ENCODE data around the gene MAS1L. TPM values are rescaled to one million over a fixed set of nuclear protein-coding genes. Genes with fewer than 3 reads are reported as not detected.

The MAS1L gene
- total RNA-seq, 2 experiments from 2014 or later, result not detected

- ChIA-PET CTCF (no interaction called here), POLR2A (no interaction called here)
- Mint-ChIP-seq H3K9me3 (no peaks in the 10 kb centered on the region), H3K4me3 (no peak overlapping the region), H3K36me3 (ENCODE audit: low read depth) (no peaks in the 10 kb centered on the region), H3K27ac (no peak overlapping the region), H3K27me3 (peaks cover 36% of the 10 kb centered on the region), H3K4me1 (ENCODE audit: low read depth) (no peaks in the 10 kb centered on the region)
- H3K36me3 ChIP-seq (ENCODE audit: insufficient read depth, low read length), result no peaks in the 10 kb centered on the region
- ATAC-seq (ENCODE audit: poor library complexity) (no peak), DNase-seq (no peak)
- H3K9me3 ChIP-seq (ENCODE audit: control insufficient read depth in 1 of 2, insufficient read depth in 1 of 2, low read length in 2 of 2), result no peaks in the 10 kb centered on the region
- no peaks in the 10 kb centered on the region for H3K4me1 ChIP-seq (ENCODE audit: insufficient read depth, low read length)
- H3K27me3 ChIP-seq (ENCODE audit: control insufficient read depth in 1 of 2, insufficient read depth in 2 of 2, low read length in 2 of 2), result peaks cover 4 to 16% of the 10 kb centered on the region in 2 experiments
- TF ChIP-seq, protein P1, sequence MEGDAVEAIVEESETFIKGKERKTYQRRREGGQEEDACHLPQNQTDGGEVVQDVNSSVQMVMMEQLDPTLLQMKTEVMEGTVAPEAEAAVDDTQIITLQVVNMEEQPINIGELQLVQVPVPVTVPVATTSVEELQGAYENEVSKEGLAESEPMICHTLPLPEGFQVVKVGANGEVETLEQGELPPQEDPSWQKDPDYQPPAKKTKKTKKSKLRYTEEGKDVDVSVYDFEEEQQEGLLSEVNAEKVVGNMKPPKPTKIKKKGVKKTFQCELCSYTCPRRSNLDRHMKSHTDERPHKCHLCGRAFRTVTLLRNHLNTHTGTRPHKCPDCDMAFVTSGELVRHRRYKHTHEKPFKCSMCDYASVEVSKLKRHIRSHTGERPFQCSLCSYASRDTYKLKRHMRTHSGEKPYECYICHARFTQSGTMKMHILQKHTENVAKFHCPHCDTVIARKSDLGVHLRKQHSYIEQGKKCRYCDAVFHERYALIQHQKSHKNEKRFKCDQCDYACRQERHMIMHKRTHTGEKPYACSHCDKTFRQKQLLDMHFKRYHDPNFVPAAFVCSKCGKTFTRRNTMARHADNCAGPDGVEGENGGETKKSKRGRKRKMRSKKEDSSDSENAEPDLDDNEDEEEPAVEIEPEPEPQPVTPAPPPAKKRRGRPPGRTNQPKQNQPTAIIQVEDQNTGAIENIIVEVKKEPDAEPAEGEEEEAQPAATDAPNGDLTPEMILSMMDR (IDR thresholded peaks at IDR 0.05), result no peak
- intact Hi-C loops (cut with DNase I, micrococcal nuclease), result no loop called here
- no peak overlapping the region for H3K27ac ChIP-seq (ENCODE audit: low read depth in 1 of 2, low read length in 2 of 2)
- H3K4me3 ChIP-seq (ENCODE audit: low read length), result no peak overlapping the region
Measured at GRCh38 chr6:29525311-29525639, 37.5 kb upstream of the MAS1L start.

DNA sequence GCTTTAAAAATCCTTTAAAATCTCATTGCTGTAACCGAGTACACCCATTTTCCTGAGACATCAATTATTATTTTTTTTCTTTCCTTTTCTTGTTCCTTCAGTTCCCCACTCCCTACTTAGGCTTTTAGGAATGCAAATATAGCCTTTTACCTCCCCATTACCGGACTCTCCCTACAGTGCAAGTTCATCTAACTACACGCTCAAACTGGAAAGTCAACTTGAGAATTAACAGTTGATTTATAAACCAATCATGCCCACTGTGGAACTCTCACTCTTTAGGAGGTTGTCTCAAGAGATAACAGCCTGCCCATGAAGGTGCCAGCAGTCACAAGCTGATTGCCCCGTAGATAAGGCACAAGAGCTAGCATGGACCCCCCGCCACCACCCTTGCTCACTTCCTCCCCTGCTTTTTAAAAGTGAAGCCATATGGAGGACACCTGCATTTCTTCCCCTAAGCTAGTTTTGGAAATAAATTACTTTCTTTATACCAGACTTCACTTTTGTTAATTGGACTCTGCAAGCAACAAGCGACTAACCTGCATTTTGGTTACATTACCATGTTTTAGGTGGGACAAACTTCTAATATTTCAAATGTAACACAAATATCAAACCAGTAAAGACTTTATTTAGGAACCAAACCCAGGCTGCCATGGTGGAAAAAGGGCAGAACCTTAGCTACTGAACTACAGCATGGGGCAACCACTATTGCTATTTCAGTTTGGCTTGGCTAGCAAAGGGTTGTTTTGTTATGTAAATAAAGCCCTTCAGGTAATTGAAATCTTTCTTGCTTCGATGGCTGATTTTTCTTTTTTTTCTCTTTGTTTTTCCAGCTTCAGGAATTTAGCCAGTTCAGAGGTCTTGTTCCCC, 36.9 kb upstream of the MAS1L start:
- Mint-ChIP-seq H3K36me3 (ENCODE audit: low read depth) (no peaks in the 10 kb centered on the region), H3K4me1 (ENCODE audit: low read depth) (no peaks in the 10 kb centered on the region), H3K4me3 (no peak overlapping the region), H3K27me3 (peaks cover 36% of the 10 kb centered on the region), H3K27ac (no peak overlapping the region), H3K9me3 (no peaks in the 10 kb centered on the region)
- ChIA-PET POLR2A (no interaction called here), CTCF (no interaction called here)
- H3K4me3 ChIP-seq (ENCODE audit: low read length), result no peak overlapping the region
- no peak for DNase-seq
- intact Hi-C loops (cut with DNase I, micrococcal nuclease), result no loop called here
- no peak overlapping the region for H3K27ac ChIP-seq (ENCODE audit: low read depth in 1 of 2, low read length in 2 of 2)
- H3K36me3 ChIP-seq (ENCODE audit: insufficient read depth, low read length), result no peaks in the 10 kb centered on the region
- no peak for ATAC-seq (ENCODE audit: poor library complexity)
- H3K4me1 ChIP-seq (ENCODE audit: insufficient read depth, low read length), result no peaks in the 10 kb centered on the region
- peaks cover 4 to 16% of the 10 kb centered on the region in 2 experiments for H3K27me3 ChIP-seq (ENCODE audit: control insufficient read depth in 1 of 2, insufficient read depth in 2 of 2, low read length in 2 of 2)
- H3K9me3 ChIP-seq (ENCODE audit: control insufficient read depth in 1 of 2, insufficient read depth in 1 of 2, low read length in 2 of 2), result no peaks in the 10 kb centered on the region
- TF ChIP-seq, protein P1 (IDR thresholded peaks at IDR 0.05), result no peak

GRCh38 chr6:29524044-29524443, 36.3 kb upstream of the MAS1L start:
- Mint-ChIP-seq H3K9me3 (no peaks in the 10 kb centered on the region), H3K4me3 (no peak overlapping the region), H3K36me3 (ENCODE audit: low read depth) (no peaks in the 10 kb centered on the region), H3K27me3 (peaks cover 37% of the 10 kb centered on the region), H3K4me1 (ENCODE audit: low read depth) (no peaks in the 10 kb centered on the region), H3K27ac (no peak overlapping the region)
- ATAC-seq (ENCODE audit: poor library complexity) (no peak), DNase-seq (no peak)
- CTCF ChIA-PET, result no interaction called here
- TF ChIP-seq, protein P1 (IDR thresholded peaks at IDR 0.05), result no peak
- Histone ChIP-seq H3K9me3 (ENCODE audit: control insufficient read depth in 1 of 2, insufficient read depth in 1 of 2, low read length in 2 of 2) (no peaks in the 10 kb centered on the region), H3K4me1 (ENCODE audit: insufficient read depth, low read length) (no peaks in the 10 kb centered on the region), H3K36me3 (ENCODE audit: insufficient read depth, low read length) (no peaks in the 10 kb centered on the region), H3K4me3 (ENCODE audit: low read length) (no peak overlapping the region), H3K27ac (ENCODE audit: low read depth in 1 of 2, low read length in 2 of 2) (no peak overlapping the region), H3K27me3 (ENCODE audit: control insufficient read depth in 1 of 2, insufficient read depth in 2 of 2, low read length in 2 of 2) (peaks cover 4 to 16% of the 10 kb centered on the region in 2 experiments)
- intact Hi-C loops (cut with DNase I, micrococcal nuclease), result no loop called here
- POLR2A ChIA-PET, result interaction anchor here (0.7 kb wide), 1 partner anchor 10 kb away, joined by 3 read pairs; no protein-coding TSS in a partner anchor
